HUES64 (cell line): ENCODE results near the gene ILF2.
A peak's percentile ranks its signal among the peaks of the same experiment; 100 is the strongest.

ENCODE experiments used
- H3K27ac ChIP-seq: 2 replicates; pipeline ENCODE4 v1.7.0; 2013; ENCODE audit warnings: low read depth, low read length, inconsistent platforms
- H3K27me3 ChIP-seq: 2 replicates; pipeline ENCODE4 v1.6.1; 2013; ENCODE audit warnings: mild to moderate bottlenecking, low read length; ENCODE audit not compliant: insufficient read depth
- H3K36me3 ChIP-seq: 2 replicates; pipeline ENCODE4 v1.6.1; 2013; ENCODE audit warnings: mild to moderate bottlenecking, low read length; ENCODE audit not compliant: insufficient read depth
- H3K4me1 ChIP-seq: 2 replicates; pipeline ENCODE4 v1.6.1; 2013; ENCODE audit warnings: mild to moderate bottlenecking, low read length, moderate library complexity; ENCODE audit not compliant: insufficient read depth
- H3K4me3 ChIP-seq: 2 replicates; pipeline ENCODE4 v1.5.1; 2013; ENCODE audit warnings: mild to moderate bottlenecking, low read length, moderate library complexity
- H3K9ac ChIP-seq: 2 replicates; pipeline ENCODE4 v1.6.1; 2013; ENCODE audit warnings: mild to moderate bottlenecking, low read depth, low read length
- H3K9me3 ChIP-seq: 2 replicates; pipeline ENCODE4 v1.6.1; 2013; ENCODE audit warnings: low read depth, low read length; ENCODE audit not compliant: insufficient read depth
- WGBS: fragments of 150-250, 120-280 bp; methylation state at CpG from one replicate; pipeline ENCODE4 v1.1.7; 2013; ENCODE audit warnings: missing lambda C conversion rate; 5-methylcytosine and 5-hydroxymethylcytosine counted together

ILF2 gene

DNA sequence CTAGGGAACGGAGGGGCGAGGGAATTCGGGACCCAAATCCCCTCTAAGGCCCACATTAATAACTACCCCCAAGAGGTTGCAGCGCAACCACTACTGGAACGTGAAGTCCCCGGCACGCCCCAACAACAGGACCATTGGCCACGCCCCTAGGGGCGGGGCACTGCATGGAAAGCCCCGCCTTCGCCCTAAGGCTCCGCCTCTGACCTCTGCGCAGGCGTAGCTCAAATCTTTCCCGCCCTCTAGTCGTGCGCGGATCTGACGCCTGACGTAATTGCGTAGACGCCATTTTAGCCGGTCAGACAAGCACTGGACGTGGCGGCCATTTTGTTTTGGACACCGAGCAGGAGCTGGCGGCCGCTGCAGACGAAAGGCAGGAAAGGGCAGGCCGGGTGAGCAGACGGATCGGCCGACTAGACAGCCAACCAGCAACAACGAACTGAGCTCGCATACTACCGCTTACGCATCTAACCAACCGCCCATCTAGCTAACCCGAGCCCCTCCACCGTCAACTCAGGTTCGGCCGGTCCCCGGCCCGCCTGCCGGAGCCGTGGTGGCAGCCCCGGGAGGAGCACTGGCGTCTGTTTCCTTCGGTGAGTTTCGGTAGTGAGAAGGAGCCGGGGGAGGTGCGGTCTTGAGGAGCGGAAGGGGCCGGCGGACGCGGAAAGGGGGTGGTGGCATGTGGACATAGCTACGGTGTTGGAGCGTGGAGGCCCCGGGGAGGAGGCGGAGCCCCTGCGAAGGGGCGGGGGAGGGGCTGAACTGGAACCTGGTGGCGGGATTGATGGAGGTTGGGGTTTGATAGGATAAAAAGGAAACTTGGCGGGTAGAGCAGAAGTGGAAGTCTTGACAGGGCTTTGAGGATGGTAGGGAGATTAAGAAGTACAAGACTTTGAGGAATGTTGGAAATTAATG, 36.8 kb downstream of the ILF2 start, which contains the start of gene CHTOP:
CHTOP (plus strand) TSS at position 313 of the 912 bp plus-strand sequence. CDS start 2,523 bp downstream, outside the sequence.
- no peaks in the 10 kb centered on the region for H3K4me1 ChIP-seq
- H3K9me3 ChIP-seq = no peaks in the 10 kb centered on the region
- peak within 1 kb of the TSS; percentile 95 for H3K4me3 ChIP-seq
- peaks cover 40% of the 10 kb centered on the region for H3K36me3 ChIP-seq
- peak within 1 kb of the TSS; percentile 100 for H3K9ac ChIP-seq
- no peaks in the 10 kb centered on the region for H3K27me3 ChIP-seq
- 2% methylated on average over 65 of the region's 65 CpGs for WGBS
- peak within 1 kb of the TSS; percentile 100 for H3K27ac ChIP-seq

DNA sequence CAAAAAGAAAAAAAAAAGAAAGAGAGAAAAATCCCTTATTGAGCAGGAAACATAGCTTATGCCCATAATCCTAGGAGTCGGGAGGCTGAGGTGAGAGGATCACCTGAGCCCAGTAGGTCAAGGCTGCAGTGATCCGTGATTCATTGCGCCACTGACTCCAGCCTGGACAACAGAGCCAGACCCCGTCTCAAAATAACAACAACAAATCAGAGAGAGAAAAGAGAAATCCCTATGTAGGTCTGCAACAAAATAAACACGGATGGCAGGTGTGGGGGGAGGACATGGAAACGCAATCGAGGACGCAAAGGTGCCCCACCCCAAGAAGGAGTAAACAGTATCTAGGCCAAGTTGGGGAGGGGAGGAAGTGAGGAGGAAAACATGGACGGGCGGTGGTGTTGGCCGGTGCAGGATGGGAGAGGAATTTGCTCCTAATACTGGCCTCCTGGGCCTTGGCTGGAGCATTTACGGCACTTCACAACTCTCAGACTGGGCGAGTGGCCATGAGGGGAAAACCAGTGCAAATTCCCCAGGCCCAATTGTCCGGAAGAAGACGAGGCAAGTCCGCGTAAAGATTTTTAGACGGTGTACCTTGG, 37.5 kb downstream of the ILF2 start:
- Histone ChIP-seq H3K4me1 (no peaks in the 10 kb centered on the region), H3K9ac (peak overlapping the region; percentile 100), H3K27me3 (no peaks in the 10 kb centered on the region), H3K4me3 (peak overlapping the region; percentile 95), H3K27ac (no peak overlapping the region), H3K9me3 (no peaks in the 10 kb centered on the region), H3K36me3 (peaks cover 33% of the 10 kb centered on the region)
- 85% methylated on average over 18 of the region's 18 CpGs for WGBS

DNA sequence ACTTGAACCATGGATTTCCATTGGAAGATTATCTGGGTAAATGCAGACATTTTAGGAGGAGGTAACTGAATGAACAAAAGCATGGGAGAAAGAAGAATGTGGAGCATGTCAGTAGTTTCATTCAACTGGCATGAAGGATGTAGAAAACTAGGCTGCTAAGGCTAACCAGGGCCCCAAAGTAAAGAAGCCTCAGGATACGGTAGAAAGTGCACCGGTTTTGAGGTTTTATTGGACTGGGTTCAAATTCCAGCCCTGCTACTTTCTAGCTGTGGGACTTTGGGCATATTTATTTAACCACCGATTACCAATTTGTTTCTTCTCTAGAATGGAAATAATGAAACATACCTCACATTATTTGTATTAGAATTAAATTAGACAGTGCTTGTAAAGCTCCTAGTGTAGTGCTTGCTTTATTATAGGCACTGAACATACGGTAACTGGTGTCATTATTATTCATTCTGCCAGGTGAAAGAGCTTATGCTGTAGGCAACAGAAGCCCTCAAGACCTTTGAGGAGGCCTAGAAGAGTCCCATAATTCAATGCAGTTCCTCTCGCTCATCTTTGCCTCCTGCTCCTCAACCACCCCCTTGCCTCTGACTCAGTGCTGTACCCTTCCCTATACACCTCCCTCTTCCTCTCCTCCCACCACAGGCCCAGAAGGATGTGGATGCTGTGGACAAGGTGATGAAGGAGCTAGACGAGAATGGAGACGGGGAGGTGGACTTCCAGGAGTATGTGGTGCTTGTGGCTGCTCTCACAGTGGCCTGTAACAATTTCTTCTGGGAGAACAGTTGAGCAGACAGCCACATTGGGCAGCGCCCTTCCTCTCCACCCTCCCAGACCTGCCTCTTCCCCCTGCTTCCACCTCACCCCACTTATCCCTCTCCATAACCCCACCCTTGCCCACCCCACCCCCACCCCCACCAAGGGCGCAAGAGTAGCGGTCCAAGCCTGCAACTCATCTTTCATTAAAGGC, 39.5 kb downstream of the ILF2 start:
- Histone ChIP-seq H3K9me3 (no peaks in the 10 kb centered on the region), H3K27me3 (no peaks in the 10 kb centered on the region), H3K4me3 (no peak overlapping the region), H3K27ac (no peak overlapping the region), H3K36me3 (peaks cover 14% of the 10 kb centered on the region), H3K4me1 (peaks cover 6% of the 10 kb centered on the region; the same call in 1 of the 2 replicates), H3K9ac (no peak overlapping the region)
- WGBS = 91% methylated on average over 7 of the region's 10 CpGs

DNA sequence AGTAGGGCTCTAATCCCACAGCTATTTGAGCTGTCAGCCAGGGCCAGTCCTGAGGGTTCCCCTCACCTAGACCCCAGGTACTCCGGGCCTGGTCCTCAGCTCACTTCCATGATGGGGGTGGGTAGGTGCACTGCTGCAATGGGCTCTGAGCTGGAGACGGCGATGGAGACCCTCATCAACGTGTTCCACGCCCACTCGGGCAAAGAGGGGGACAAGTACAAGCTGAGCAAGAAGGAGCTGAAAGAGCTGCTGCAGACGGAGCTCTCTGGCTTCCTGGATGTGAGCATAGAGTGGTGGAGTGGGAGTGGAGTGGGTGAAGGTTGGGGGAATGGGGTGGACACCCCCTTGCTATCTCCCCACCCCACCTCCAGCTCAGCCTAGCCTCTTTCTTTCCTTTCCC, 40.4 kb downstream of the ILF2 start:
- 95% methylated on average over 7 of the region's 7 CpGs for WGBS
- Histone ChIP-seq H3K4me3 (no peak overlapping the region), H3K9ac (no peak overlapping the region), H3K4me1 (peaks cover 8% of the 10 kb centered on the region; the same call in 1 of the 2 replicates), H3K36me3 (peaks cover 7% of the 10 kb centered on the region; the same call in 1 of the 2 replicates), H3K9me3 (no peaks in the 10 kb centered on the region), H3K27me3 (no peaks in the 10 kb centered on the region), H3K27ac (no peak overlapping the region)

DNA sequence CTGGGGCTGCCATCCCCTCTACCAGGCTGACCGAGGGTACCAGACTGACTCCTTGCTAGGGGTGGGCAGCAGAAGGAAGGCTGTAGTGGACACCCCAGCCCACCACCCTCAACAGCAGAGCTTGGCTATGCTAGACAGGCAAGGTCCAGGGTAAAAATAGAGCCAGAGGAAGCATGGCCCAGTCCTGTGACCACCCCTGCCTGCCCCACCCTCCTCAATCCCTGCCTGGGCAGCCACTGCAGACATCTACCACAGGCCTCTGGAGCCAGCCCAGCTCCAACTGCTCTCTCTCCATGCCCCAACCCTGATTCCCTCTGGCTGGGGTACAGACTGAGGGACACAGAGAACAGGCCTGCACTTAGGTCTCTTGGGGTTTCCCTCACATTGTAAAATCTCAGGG, 40.8 kb downstream of the ILF2 start:
- 86% methylated on average over 1 of the region's 1 CpG for WGBS
- Histone ChIP-seq H3K36me3 (peaks cover 7% of the 10 kb centered on the region), H3K9me3 (no peaks in the 10 kb centered on the region), H3K27me3 (no peaks in the 10 kb centered on the region), H3K9ac (no peak overlapping the region), H3K27ac (no peak overlapping the region), H3K4me1 (peaks cover 8% of the 10 kb centered on the region; the same call in 1 of the 2 replicates), H3K4me3 (no peak overlapping the region)

DNA sequence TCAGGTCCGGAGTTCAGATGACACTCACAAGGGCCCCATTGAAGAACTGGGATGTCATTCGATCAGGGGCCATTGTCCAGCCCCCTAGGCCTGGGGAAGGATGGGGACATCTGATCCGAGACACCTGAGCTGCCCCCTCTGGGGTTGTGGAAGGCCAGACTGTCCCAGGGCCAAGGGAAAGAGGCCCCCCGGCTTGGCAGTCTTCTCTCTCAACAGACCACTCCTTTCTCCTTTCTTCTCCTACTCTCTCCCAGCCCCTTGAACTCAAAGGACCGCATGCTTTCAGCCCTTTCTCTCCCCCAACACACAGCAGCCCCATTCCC, 41.5 kb downstream of the ILF2 start:
- Histone ChIP-seq H3K9me3 (no peaks in the 10 kb centered on the region), H3K27ac (no peak overlapping the region), H3K4me3 (no peak overlapping the region), H3K27me3 (no peaks in the 10 kb centered on the region), H3K36me3 (peaks cover 7% of the 10 kb centered on the region), H3K9ac (no peak overlapping the region), H3K4me1 (peaks cover 8% of the 10 kb centered on the region; the same call in 1 of the 2 replicates)
- 81% methylated on average over 5 of the region's 5 CpGs for WGBS

DNA sequence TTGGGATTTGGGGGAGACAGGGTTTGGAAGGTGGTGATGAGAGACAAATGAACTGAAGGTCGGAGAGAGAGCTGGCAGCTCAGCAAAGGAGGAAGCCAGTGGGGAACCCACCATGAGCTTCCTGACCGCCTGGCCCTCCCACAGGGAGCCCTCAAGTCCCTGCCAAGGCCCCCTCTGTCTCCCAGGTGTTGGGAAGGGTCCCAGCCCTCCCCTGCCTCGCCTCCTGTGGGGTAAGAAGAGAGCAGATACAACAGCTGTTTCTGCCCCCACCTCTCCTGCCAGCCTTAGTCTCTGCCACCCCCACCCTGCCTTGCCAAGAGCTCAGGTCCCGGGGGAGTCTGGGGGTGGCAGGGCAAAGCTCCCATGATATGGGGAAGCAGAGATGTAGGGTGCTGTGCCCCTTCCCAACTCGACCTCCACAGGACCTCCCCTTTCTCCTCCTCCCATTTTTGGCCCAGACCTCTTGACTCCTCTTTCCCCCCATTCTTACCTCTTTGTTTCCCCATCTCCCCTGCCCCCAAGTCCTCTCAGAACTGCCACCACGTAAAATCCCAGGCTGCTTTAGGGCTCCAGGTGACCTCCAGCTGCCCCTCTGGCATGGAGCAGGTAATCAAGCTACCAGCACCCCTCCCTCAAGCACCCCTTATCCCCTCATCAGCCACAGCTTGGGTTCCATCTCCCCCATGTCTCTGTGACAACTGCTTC, 42.0 kb downstream of the ILF2 start:
- Histone ChIP-seq H3K9me3 (no peaks in the 10 kb centered on the region), H3K27ac (no peak overlapping the region), H3K9ac (no peak overlapping the region), H3K4me1 (peaks cover 8% of the 10 kb centered on the region; the same call in 1 of the 2 replicates), H3K4me3 (no peak overlapping the region), H3K36me3 (peaks cover 7% of the 10 kb centered on the region), H3K27me3 (no peaks in the 10 kb centered on the region)
- 70% methylated on average over 4 of the region's 6 CpGs for WGBS

DNA sequence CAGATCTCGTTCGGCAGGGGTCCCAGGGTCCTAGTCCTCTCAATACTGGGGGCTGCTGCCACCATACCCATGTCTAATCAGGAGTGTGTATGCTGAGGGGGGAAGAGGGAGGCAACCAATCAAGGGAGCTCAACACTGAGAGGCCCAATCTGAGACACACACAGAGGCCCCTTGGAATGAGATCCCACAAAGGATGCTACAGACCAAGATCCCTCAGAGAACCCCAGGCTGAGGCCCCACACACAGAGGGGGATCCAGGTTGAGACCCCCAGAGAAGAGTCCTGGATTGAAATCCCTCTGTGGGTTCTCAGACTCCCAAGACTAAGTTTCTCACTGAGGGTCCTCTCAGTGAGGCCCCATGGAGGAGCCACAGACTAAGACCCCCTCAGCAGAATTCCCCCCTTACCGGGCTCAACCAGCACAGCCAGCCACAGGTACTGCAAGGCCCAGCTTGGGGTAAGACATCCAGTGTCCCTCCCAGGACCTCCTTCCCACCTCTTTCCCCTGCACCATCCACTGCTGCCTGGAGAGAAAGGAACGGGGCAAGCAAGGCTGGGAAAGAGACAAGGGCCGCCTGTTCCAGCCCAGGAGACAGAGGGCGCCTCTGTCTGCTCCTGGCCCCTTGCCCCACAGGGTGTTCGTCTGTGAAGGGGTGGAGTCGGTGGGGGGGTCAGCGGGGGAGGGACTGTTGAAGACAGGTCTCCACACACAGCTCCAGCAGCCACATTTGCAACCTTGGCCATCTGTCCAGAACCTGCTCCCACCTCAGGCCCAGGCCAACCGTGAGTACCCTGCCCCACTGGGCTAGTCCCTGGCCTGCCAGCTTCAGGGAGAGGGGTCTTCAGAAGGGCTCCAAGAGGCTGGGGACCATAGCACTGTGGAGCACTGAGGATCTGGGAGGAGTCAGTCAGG, 42.8 kb downstream of the ILF2 start, which contains the start of gene S100A1:
S100A1 (plus strand) TSS at position 720 of the 912 bp plus-strand sequence. CDS start 2,088 bp downstream, outside the sequence.
- Histone ChIP-seq H3K36me3 (peaks cover 7% of the 10 kb centered on the region), H3K9me3 (no peaks in the 10 kb centered on the region), H3K27me3 (no peaks in the 10 kb centered on the region), H3K4me3 (peak within 1 kb of the TSS; percentile 75), H3K9ac (peak within 1 kb of the TSS; percentile 77), H3K27ac (peak within 1 kb of the TSS; percentile 76), H3K4me1 (peaks cover 15% of the 10 kb centered on the region)
- WGBS = 74% methylated on average over 10 of the region's 10 CpGs

DNA sequence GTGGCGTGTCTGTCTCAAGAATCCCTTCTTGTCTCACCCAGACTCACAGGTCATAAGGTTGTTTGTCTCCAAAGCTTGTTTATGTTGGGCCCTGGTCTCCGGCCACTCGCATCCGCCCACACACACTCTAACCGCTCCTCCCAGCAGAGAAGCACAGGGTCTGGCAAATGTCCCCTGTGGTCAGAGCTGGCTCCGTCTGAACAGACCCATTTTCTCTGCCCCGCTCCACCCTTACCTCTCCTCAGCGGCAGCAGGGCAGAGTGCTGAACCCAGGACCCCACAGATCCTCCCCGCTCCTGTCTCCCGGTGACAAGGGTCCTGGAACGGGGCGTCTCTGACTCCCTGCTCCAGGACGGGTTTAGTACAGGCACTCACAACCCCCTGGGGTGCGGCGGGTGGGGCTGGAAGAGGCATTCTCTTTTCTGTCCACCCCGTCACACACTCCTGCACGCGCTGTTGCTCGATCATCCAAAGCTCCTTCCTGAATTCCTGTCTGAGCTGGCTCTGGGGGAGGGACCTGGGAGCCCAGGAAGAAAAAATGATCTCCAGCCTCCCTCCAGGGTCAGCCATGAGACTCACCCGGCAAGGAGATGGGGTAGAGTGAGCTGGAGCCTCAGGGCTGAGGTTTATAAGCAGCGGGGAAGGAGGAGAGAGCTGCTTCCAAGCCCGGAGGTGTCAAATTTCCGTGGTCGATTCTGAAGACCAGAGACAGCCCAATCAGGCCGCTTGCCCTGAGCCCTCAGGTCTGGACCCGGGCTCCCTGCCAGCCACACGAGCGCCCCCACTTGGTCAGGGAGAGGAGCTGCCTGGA, 43.7 kb downstream of the ILF2 start, which contains the start of gene S100A13:
S100A13 (minus strand) TSS at position 602 of the 811 bp plus-strand sequence. CDS start 1,033 bp downstream, outside the sequence.
- Histone ChIP-seq H3K9me3 (no peaks in the 10 kb centered on the region), H3K4me1 (peaks cover 15% of the 10 kb centered on the region), H3K27me3 (no peaks in the 10 kb centered on the region), H3K9ac (peak within 1 kb of the TSS; percentile 77), H3K36me3 (peaks cover 15% of the 10 kb centered on the region), H3K27ac (peak within 1 kb of the TSS; percentile 76), H3K4me3 (peak within 1 kb of the TSS; percentile 75)
- 6% methylated on average over 28 of the region's 28 CpGs for WGBS
